ENCODE data around the gene NRXN3.

The NRXN3 gene

GRCh38 chr14:79274641-79275291 is 1104.6 kb downstream of the NRXN3 start:
- H3K36me3 ChIP-seq (ENCODE audit: low read length): no peaks in the 10 kb centered on the region

GRCh38 chr14:79275292-79275655 is 1105.1 kb downstream of the NRXN3 start:
- H3F3A ChIP-seq (ENCODE audit: insufficient read depth): no peaks in the 10 kb centered on the region
- TF ChIP-seq EZH2phosphoT487 (conservative IDR thresholded peaks at IDR 0.05; ENCODE audit: low read length) (no peak), CTCF (IDR thresholded peaks at IDR 0.05; ENCODE audit: insufficient read depth, low read length, poor library complexity, severe bottlenecking) (no peak)
- no peaks in the 10 kb centered on the region for H3K9me2 ChIP-seq (replicated peaks; ENCODE audit: insufficient read depth, low read length)
- no peaks in the 10 kb centered on the region for H3K36me3 ChIP-seq (ENCODE audit: low read length)
- no peak overlapping the region for H3K9ac ChIP-seq (ENCODE audit: low read length)
- H3K4me2 ChIP-seq (ENCODE audit: low read depth, low read length, poor library complexity, severe bottlenecking): no peak overlapping the region
- no peaks in the 10 kb centered on the region for H3K79me2 ChIP-seq (ENCODE audit: insufficient read depth, low read length)
- H3K9me3 ChIP-seq (ENCODE audit: insufficient read depth, low read length): no peaks in the 10 kb centered on the region
- H2AFZ ChIP-seq (ENCODE audit: low read depth, low read length, severe bottlenecking): no peak overlapping the region
- no peaks in the 10 kb centered on the region for H4K20me1 ChIP-seq (ENCODE audit: low read depth, low read length)
- H3K4me3 ChIP-seq (ENCODE audit: insufficient read depth, low read length, poor library complexity, severe bottlenecking): no peak overlapping the region
- H3K27me3 ChIP-seq (ENCODE audit: low read length): no peaks in the 10 kb centered on the region
- no peak overlapping the region for H3K27ac ChIP-seq (ENCODE audit: low read depth, low read length)

More at GRCh38 chr14:79274641-79275291, 1104.6 kb downstream of the NRXN3 start:
- no peak overlapping the region for H3K9ac ChIP-seq (ENCODE audit: low read length)
- H3K27ac ChIP-seq (ENCODE audit: low read depth, low read length): no peak overlapping the region
- H3K4me2 ChIP-seq (ENCODE audit: low read depth, low read length, poor library complexity, severe bottlenecking): no peak overlapping the region
- H3K79me2 ChIP-seq (ENCODE audit: insufficient read depth, low read length): no peaks in the 10 kb centered on the region
- H4K20me1 ChIP-seq (ENCODE audit: low read depth, low read length): no peaks in the 10 kb centered on the region
- H3F3A ChIP-seq (ENCODE audit: insufficient read depth): no peaks in the 10 kb centered on the region
- no peaks in the 10 kb centered on the region for H3K9me3 ChIP-seq (ENCODE audit: insufficient read depth, low read length)
- TF ChIP-seq CTCF (IDR thresholded peaks at IDR 0.05; ENCODE audit: insufficient read depth, low read length, poor library complexity, severe bottlenecking) (no peak), EZH2phosphoT487 (conservative IDR thresholded peaks at IDR 0.05; ENCODE audit: low read length) (no peak)
- no peaks in the 10 kb centered on the region for H3K27me3 ChIP-seq (ENCODE audit: low read length)
- H3K4me3 ChIP-seq (ENCODE audit: insufficient read depth, low read length, poor library complexity, severe bottlenecking): no peak overlapping the region
- H3K9me2 ChIP-seq (replicated peaks; ENCODE audit: insufficient read depth, low read length): no peaks in the 10 kb centered on the region
- H2AFZ ChIP-seq (ENCODE audit: low read depth, low read length, severe bottlenecking): no peak overlapping the region

GRCh38 chr14:79278286-79278797 is 1108.2 kb downstream of the NRXN3 start:
- H3K9me3 ChIP-seq (ENCODE audit: insufficient read depth, low read length): no peaks in the 10 kb centered on the region
- no peaks in the 10 kb centered on the region for H4K20me1 ChIP-seq (ENCODE audit: low read depth, low read length)
- no peak overlapping the region for H3K4me3 ChIP-seq (ENCODE audit: insufficient read depth, low read length, poor library complexity, severe bottlenecking)
- no peaks in the 10 kb centered on the region for H3K36me3 ChIP-seq (ENCODE audit: low read length)
- no peaks in the 10 kb centered on the region for H3K27me3 ChIP-seq (ENCODE audit: low read length)
- no peaks in the 10 kb centered on the region for H3K79me2 ChIP-seq (ENCODE audit: insufficient read depth, low read length)
- no peaks in the 10 kb centered on the region for H3F3A ChIP-seq (ENCODE audit: insufficient read depth)
- H3K9me2 ChIP-seq (replicated peaks; ENCODE audit: insufficient read depth, low read length): no peaks in the 10 kb centered on the region
- no peak overlapping the region for H3K4me2 ChIP-seq (ENCODE audit: low read depth, low read length, poor library complexity, severe bottlenecking)
- TF ChIP-seq CTCF (IDR thresholded peaks at IDR 0.05; ENCODE audit: insufficient read depth, low read length, poor library complexity, severe bottlenecking) (no peak), EZH2phosphoT487 (conservative IDR thresholded peaks at IDR 0.05; ENCODE audit: low read length) (no peak)
- H2AFZ ChIP-seq (ENCODE audit: low read depth, low read length, severe bottlenecking): no peak overlapping the region
- no peak overlapping the region for H3K9ac ChIP-seq (ENCODE audit: low read length)
- no peak overlapping the region for H3K27ac ChIP-seq (ENCODE audit: low read depth, low read length)
